NOMO-1 (cell line): ENCODE measurements around the gene CMSS1.
A peak's percentile ranks its signal among the peaks of the same experiment; 100 is the strongest.
"Not testable (repeated sequence)": the region's sequence is repeated elsewhere in the genome, so short reads cannot be mapped to it uniquely, and the experiment has no call there.

Experiments used
- DNase-seq, 2 experiments: peaks; one replicate each; lab custom pipeline; 2025; ENCODE audit not compliant: unreplicated experiment in 2 of 2; lab: John Stamatoyannopoulos, UW

The CMSS1 gene

GRCh38 chr3:100205171-100205570 is 387.5 kb downstream of the CMSS1 start:
- DNase-seq: no peak

GRCh38 chr3:100206687-100207086 is 389.0 kb downstream of the CMSS1 start:
- no peak for DNase-seq

- no peak for DNase-seq
These were observed 390.2 kb downstream of the CMSS1 start for GRCh38 chr3:100207886-100208285.

- no peak for DNase-seq
These were observed 391.5 kb downstream of the CMSS1 start for GRCh38 chr3:100209169-100209568.

GRCh38 chr3:100209948-100210771 is 392.5 kb downstream of the CMSS1 start:
- DNase-seq: no peak

- DNase-seq: no peak
These were observed 393.1 kb downstream of the CMSS1 start for GRCh38 chr3:100210772-100211135.

- DNase-seq: no peak
These were observed 396.4 kb downstream of the CMSS1 start for GRCh38 chr3:100213891-100214573.

GRCh38 chr3:100214574-100214964 is 396.9 kb downstream of the CMSS1 start:
- DNase-seq: no peak

- no peak for DNase-seq
These were observed 399.1 kb downstream of the CMSS1 start for GRCh38 chr3:100216713-100217112.

GRCh38 chr3:100221159-100221558 is 403.5 kb downstream of the CMSS1 start:
- DNase-seq: peak in 1 of 2 experiments; percentile 6

- no peak for DNase-seq
These were observed 407.5 kb downstream of the CMSS1 start for GRCh38 chr3:100225193-100225592.

GRCh38 chr3:100225883-100226282 is 408.2 kb downstream of the CMSS1 start:
- DNase-seq: no peak

- no peak for DNase-seq
These were observed 409.2 kb downstream of the CMSS1 start for GRCh38 chr3:100226712-100227429.

GRCh38 chr3:100227511-100227921 is 409.9 kb downstream of the CMSS1 start:
- no peak for DNase-seq

- no peak for DNase-seq
These were observed 410.6 kb downstream of the CMSS1 start for GRCh38 chr3:100228247-100228646.

GRCh38 chr3:100229188-100229587 is 411.5 kb downstream of the CMSS1 start:
- DNase-seq: not testable (repeated sequence)

- DNase-seq: no peak
These were observed 413.0 kb downstream of the CMSS1 start for GRCh38 chr3:100230710-100231109.
